GM21526 (cell line): ENCODE data around the gene ZCCHC4.

Experiments
- ATAC-seq: cut with Tn5 transposase; IDR thresholded peaks from one replicate; pipeline ENCODE4 v1.9.1; 2021; ENCODE audit warnings: moderate library complexity; ENCODE audit not compliant: unreplicated experiment, low FRiP score

ZCCHC4 gene

DNA sequence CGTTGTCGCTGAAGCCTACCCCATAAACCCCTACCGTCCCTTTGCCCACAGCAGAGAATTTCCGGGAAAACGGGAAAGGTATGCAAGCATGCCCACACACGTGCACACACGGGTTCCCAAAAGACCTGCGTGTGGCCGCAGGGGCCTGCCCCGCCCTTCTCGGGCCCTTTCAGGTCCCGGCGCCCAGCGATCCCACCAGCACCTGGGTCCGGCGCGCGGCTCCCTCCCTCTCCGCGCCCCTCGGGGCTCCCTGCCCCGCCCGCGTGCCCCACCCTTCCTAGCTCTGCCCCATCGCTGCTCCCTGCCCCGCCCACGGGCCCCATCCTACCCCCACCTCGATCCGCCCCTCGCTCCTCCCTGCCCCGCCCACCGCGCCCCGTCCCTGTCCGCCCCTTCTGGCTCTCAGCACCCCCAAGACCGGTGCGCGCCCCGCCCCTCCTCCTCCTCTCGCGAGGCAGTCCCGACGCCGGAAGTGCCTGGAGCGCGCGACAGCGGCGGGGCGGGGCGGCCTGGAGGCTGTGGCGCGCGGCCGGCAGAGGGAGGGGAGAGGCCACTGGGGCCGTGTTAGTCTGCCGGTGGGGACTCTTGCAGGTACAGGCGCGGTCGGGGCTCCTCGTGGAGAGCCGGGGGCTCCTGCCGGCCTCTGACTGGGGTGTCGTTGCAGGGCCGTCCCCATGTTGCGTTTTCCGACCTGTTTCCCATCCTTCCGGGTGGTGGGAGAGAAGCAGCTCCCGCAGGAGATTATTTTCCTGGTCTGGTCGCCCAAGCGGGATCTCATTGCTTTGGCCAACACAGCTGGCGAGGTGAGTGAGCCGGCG is 64.4 kb downstream of the ZCCHC4 start, which contains the start of gene ANAPC4:
Gene ANAPC4 (plus strand): TSS at position 510 of the 818 bp plus-strand sequence. CDS start 165 bp downstream, at position 675.
- peak; percentile 97 for ATAC-seq

DNA sequence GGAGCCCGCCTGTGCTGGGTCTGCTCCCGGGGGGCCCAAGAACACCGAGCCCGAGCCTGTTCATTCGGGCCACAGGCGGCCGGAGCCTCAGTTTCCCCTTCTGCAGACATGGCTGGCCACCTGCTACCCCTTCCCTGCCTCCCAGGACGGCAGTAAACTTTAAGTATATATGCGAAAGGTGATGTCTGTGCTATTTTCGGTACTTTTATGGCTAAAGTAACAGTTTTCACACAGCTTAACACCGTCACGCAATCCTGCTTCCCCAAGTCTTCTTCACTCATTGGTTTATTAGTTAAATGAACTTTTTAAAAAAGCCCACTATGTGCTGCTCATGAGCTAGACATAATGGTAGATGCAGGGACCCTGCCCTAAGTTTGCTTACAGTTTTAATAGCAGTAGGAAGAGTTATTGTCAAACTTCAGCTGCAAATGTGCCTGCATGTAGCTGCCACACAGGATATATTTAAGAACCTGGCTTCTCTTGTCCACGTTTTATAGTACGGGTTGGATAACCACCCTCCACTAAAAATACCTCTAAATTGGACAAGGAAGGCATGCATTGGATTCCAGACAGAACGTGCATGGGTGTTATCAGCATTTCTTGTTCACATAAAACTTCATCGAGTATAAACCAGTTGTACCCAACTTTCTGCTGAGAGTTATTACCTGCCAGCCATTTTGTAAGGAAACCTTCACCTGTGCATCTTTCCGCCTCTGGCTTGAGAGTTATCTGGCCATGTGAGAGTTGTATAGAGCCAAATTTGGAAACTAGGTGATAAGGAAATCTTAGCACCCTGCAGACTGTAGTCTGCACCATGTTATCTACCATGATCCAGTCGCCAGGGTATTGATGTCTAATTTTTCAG is 65.2 kb downstream of the ZCCHC4 start:
- ATAC-seq = peak; percentile 4

DNA sequence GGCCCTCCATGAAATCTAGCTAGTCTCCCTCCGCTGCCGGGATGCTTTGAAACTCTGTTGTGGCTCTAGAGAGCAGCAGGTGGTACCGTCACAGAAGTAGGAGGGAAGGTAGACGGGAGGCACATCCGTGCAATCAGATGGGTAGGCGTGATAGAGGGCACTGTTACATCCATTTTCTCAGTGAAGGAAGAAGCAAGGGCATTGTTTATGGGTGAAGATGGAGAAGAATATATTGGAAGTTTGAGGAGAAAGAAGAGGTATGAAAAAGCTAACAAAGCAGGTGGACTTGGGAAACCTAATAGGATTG is 65.8 kb downstream of the ZCCHC4 start:
- no peak for ATAC-seq

DNA sequence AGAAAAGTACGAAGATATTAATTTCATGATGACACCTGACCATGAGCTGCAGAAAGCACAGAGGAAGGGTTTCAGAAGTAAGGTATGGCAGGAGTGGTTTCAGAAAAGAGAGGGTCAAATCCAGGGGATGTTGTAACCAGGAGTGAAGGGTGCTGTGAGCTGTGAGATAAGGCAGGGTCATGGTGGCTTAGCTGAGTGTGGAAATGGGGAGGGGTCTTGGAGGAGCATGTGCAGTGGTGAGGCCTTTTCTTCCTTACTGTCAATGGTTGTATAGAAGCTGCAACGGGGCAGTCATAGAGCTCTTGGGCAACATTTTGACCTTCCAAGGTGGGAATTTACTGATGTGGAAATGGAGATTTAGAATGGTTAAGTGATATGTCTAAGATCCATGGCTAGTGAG is 67.0 kb downstream of the ZCCHC4 start:
- no peak for ATAC-seq

DNA sequence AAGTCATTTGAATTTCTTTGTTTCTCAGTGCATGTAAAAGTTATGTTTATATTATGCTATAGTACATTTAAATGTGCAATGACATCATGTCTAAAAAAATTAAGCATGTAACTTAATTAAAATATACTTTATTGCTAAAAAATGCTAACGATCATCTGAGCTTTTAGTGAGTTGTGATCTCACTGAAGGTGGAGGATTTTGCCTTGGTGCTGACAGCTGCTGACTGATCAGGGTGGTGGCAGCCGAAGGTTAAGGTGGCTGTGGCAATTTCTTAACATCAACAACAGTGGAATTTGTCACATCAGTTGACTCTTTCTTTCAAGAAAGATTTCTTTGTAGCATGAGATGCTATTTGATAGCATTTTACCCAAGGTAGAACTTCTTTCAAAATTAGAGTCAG is 71.1 kb downstream of the ZCCHC4 start:
- no peak for ATAC-seq

DNA sequence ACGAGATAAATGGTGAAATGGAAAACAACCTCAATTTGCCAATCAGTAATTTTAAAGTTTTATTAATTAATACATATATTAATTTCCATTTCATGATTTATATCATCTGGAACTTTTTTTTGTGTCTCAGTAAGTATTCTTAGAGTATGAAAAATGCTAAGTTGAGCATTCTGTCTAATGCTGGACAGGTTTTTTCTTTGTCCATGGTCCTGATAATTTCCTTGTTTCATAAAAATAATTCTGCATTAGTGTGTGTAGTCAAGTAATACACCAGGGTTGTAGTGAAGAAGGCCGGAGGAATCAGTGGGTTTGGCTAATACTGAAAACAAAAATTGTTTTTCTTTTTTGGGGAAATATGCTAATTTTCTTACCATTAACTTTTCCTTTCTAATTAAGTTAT is 74.4 kb downstream of the ZCCHC4 start:
- no peak for ATAC-seq

DNA sequence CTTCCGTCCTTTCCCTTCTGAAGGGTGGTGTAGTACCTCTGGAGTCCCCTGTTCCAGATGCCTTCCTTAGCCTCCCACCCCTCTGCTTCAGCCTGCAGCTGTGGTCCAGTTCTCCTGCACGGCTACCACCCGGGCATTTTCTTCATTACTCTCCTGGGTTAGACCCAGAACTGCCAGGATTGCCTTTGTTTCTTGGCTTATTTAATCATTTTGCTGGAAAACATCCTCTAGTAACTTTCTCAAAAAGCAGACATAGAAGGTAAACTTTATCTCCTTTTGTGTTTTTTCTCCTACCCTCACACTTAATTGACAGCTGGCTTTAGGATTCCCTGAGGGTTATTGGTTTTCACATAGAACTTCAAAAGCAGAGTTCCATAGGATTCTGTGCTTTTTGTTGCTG is 84.7 kb downstream of the ZCCHC4 start:
- no peak for ATAC-seq

DNA sequence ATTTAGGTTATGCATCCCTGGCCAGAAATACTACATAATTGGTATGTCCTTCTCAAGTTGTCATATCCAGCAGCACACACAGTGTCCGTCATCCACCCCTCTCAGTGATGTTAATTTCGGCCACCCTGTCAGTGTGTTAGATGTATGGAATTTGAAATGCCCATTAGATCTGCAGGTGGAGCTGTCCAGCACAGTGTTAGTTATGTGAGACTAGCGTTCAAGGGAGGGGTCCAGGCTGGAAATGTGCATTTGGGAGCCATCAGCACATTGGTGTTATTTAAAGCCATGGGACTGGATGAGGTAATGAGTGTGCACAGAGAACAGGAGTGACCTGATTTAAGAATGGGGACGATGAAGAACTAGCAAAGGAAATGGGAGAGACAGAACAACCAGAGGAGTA is 86.9 kb downstream of the ZCCHC4 start:
- ATAC-seq = no peak

DNA sequence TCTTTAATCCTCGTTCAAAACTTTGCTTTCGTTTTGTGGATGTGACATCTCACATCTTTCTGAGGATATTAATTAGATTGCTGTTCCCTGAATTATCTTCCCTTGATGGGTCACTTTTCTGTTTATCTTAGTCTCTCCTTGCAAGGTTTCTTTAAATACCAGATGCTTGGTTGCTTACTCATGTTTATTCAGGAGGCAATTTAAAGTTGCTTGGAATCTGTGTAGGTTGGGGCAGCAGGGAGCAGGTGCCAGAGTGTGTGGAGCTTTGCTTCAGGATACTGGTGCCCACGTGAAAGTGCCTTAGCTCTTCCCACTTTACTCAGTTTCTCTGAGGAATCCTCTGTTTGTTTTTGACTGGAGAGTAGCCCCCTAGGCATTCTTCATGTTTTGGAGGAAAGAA is 88.5 kb downstream of the ZCCHC4 start:
- ATAC-seq = no peak

DNA sequence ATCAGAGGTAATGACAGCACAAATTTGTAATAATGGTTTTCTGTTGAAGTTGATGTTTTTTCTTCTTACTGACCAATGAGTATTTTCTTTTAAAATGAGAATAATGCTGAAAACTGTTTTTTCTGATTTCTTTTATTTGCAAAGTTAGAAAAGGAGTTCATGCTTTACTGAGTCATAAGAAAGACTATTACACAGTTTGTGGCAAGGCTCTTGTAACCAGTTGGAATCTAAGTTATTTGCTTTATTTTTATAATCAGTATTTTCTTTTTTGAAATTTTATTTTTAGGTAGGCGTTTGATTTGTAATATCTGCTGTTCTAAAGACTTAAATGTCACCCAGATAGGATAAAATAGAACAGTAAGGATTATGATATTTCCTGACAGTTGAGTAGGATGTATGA is 89.9 kb downstream of the ZCCHC4 start:
- ATAC-seq = no peak

DNA sequence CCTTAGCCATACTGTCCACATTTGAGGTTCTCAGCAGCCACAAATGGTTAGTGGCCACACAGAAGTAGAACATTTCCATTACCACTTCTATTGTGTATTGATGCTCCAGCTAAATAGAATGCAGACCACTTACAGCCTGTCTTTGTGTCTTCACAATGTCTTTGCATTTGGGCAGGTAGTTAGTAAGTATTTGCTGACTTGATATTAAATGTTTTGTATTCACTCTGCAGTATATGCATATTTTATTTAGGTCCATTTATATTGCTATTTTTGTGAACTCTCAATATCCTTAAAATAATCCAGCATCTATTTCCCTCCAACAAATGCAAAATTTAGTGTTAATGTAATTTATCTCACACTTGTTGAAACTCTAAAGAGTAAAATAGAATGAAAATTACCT is 91.1 kb downstream of the ZCCHC4 start:
- ATAC-seq = no peak

DNA sequence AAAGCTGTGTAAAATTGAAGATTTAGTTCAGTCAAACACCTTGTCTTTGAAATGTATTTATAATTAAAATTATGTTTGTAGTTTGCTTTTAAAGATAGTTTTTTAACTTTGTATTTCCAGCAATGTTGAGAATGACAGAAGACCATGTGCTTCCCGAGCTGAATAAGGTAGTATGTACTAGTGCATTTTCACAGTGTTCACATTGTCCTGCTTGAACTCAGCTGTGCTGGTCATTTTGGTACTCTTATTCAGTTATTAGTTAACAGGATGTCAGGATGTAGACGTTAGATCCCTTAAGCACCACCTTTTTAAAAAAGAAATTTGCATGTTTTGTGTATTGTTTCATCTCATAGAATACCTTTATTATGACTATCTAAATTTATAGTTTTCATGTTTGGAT is 92.9 kb downstream of the ZCCHC4 start:
- ATAC-seq = no peak

DNA sequence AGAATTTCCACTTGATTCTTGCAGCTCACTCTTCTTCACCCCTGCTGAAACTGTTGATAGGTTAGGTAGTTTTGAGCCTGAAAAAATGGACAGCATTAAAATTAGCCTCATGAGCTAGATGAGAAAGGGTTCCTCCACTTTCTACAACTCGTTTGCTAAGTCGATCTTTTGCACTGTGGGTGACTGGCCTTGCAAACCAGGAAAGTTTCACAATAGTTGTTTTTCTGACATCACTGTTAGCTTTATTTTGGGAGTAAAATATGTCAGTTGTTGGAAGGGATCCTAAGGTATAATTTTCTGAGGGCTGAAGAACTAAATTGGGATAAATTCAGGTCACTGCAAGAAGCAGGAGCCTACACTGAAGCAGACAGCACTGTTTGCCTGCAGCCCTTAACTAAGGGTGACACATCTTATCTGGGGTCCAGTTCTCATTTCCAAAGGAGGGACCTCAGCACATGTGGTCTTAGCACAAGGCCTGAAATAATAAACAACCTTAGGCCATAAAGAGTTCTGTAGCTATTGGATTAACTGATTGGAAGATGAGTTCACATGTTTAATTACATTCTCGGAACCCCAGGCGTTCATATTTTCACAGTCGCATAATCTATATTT is 93.6 kb downstream of the ZCCHC4 start:
- ATAC-seq = no peak

DNA sequence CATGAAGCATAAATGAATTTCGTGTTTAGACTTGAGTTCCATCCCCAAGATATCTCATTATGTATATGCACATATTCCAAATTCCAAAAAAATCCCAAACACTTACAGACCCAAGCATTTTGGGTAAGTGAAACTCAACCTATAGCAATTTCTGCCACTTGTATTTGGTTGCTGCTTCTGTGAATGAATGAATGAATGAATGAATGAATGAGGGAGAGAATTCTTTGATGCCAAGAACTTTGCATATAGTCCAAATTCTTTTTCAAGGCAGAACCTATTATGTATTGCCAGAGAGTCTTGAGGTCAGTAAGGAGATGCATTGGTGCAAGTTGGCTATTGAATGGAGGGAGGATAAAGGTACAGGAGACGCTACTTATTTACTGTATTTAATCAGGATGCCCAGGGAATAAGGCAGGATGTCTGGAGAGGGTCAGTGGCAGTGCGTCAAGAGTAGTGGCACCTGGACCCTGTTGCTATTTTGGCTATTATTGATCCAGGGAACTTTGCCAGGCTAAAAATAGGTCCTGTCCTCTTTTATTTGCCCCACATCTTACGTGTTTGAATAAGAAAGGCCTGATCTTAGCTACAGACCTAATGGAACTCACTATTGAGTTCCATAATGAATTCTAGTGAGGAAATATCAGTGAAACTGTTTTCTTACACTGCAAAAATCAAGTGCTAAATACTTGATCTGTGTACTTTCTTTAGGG is 98.4 kb downstream of the ZCCHC4 start:
- no peak for ATAC-seq

DNA sequence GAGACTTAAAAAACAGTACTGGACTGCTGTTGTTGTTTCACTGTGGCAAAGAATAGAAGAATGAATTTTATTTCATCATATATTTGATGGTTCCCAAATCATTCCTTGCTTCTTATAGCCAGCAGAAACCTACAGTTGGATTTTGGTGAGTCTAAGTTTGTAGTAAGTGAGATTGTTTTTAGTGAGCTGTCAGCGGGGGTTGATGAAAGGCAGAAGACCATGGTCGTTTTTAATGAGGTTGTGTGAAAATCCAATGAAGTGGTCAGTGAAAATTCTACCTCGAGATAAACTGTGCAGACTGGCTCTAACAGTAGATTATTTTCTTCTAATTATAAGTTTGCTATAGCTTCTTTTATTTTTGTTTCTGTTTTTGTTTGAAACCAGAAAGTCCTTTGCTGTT is 100.7 kb downstream of the ZCCHC4 start:
- no peak for ATAC-seq

DNA sequence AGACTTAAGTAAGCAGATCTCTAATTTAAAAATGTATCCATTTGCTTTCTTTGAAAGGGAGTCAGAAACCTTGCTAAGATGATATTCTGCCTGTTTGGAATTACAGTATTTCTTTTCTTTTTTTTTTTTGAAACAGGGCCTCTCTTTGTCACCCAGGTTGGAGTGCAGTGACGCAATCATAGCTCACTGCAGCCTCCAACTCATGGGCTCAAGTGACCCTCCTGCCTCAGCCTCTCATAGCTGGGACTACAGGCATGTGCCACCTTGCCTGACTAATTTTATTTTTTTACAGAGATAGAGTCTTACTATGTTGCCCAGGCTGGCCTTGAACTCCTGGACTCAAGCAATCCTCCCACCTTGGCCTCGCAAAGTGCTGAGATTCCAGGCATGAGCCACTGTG is 104.4 kb downstream of the ZCCHC4 start:
- no peak for ATAC-seq
